SK-N-SH (cell line): ENCODE data around the gene AP3S1. TPM values are rescaled to one million over a fixed set of nuclear protein-coding genes. Genes with fewer than 3 reads are reported as not detected.

Experiments used
- CTCF ChIA-PET: fragments of 300-600, 350-600 bp; formaldehyde crosslinking; extraction: SDS; loops from one replicate; lab custom pipeline; 2021; lab: Yijun Ruan, JAX
- POLR2A ChIA-PET: fragments of 350-600 bp; sonication (Branson Sonifier 250); formaldehyde crosslinking; extraction: SDS; loops from one replicate; lab custom pipeline; 2020; ENCODE audit warnings: antibody characterized with exemption, inconsistent platforms; lab: Yijun Ruan, JAX
- DNase-seq: peaks from one replicate; pipeline ENCODE4 v3.0.0; 2012
- H2AFZ ChIP-seq: fragments of 200-600 bp; sonication (generic); 2 replicates; pipeline ENCODE4 v1.8.1; 2016; ENCODE audit warnings: antibody characterized with exemption, mild to moderate bottlenecking, low read depth
- H3F3A ChIP-seq: fragments of 200-600 bp; sonication (generic); replicated peaks from 2 replicates; pipeline ENCODE3; 2016; ENCODE audit warnings: antibody characterized with exemption, mild to moderate bottlenecking; ENCODE audit not compliant: insufficient read depth
- H3K27ac ChIP-seq, 2 experiments: fragments of 200-500 bp in 1 of 2; fragments of 200-600 bp in 1 of 2; sonication (Bioruptor generic) in 1 of 2; sonication (generic), shearing (Covaris generic) in 1 of 2; 2 replicates each; pipeline versions ENCODE4 v1.5.1 to v1.6.1; 2014 to 2016; ENCODE audit warnings: low read depth in 2 of 2, inconsistent platforms in 1 of 2, low read length in 1 of 2, mild to moderate bottlenecking in 1 of 2, mixed read lengths in 1 of 2
- H3K27me3 ChIP-seq: fragments of 200-600 bp; sonication (generic), shearing (Covaris generic); 2 replicates; pipeline ENCODE4 v1.6.1; 2016; ENCODE audit warnings: mixed run types; ENCODE audit not compliant: insufficient read depth
- H3K36me3 ChIP-seq, 2 experiments: fragments of 200-500 bp in 1 of 2; fragments of 200-600 bp in 1 of 2; sonication (Bioruptor generic) in 1 of 2; sonication (generic) in 1 of 2; replicated peaks in 1 of 2; 2 replicates each; pipeline versions ENCODE3 to v1.5.1; 2014 to 2016; ENCODE audit warnings: low read length in 1 of 2, mild to moderate bottlenecking in 1 of 2; ENCODE audit not compliant: insufficient read depth in 2 of 2, control insufficient read depth in 1 of 2
- H3K4me1 ChIP-seq, 2 experiments: fragments of 200-500 bp in 1 of 2; fragments of 200-600 bp in 1 of 2; sonication (Bioruptor generic) in 1 of 2; sonication (generic), shearing (Covaris generic) in 1 of 2; 2 replicates each; pipeline versions ENCODE4 v1.5.1 to v1.6.1; 2014 to 2016; ENCODE audit warnings: low read depth in 1 of 2, low read length in 1 of 2, mixed run types in 1 of 2; ENCODE audit not compliant: insufficient read depth in 2 of 2, control insufficient read depth in 1 of 2
- H3K4me2 ChIP-seq: fragments of 200-600 bp; sonication (generic), shearing (Covaris generic); 2 replicates; pipeline ENCODE4 v1.6.1; 2017; ENCODE audit warnings: mixed run types
- H3K4me3 ChIP-seq, 2 experiments: fragments of 200-500 bp in 1 of 2; fragments of 200-600 bp in 1 of 2; sonication (Bioruptor generic) in 1 of 2; sonication (generic), shearing (Covaris generic) in 1 of 2; 2 replicates each; pipeline versions ENCODE4 v1.5.1 to v1.8.1; 2014 to 2016; ENCODE audit warnings: low read depth in 2 of 2, inconsistent platforms in 1 of 2, low read length in 1 of 2, mild to moderate bottlenecking in 1 of 2, mixed read lengths in 1 of 2, moderate library complexity in 1 of 2
- H3K79me2 ChIP-seq: fragments of 200-600 bp; sonication (generic); 2 replicates; pipeline ENCODE4 v1.8.1; 2017; ENCODE audit warnings: mild to moderate bottlenecking; ENCODE audit not compliant: insufficient read depth
- H3K9ac ChIP-seq: fragments of 200-600 bp; sonication (generic); 2 replicates; pipeline ENCODE4 v1.6.1; 2017; ENCODE audit warnings: mixed run types
- H3K9me2 ChIP-seq: fragments of 200-600 bp; sonication (generic); 2 replicates; pipeline ENCODE4 v1.6.1; 2017; ENCODE audit warnings: mixed run types
- H3K9me3 ChIP-seq: fragments of 200-600 bp; sonication (generic); 2 replicates; pipeline ENCODE4 v1.6.1; 2017; ENCODE audit warnings: mixed run types, mild to moderate bottlenecking, moderate library complexity
- H4K20me1 ChIP-seq: fragments of 200-600 bp; sonication (generic); 2 replicates; pipeline ENCODE4 v1.6.1; 2017; ENCODE audit warnings: mild to moderate bottlenecking, mixed run types; ENCODE audit not compliant: insufficient read depth
- CTCF ChIP-seq: fragments of 200-600 bp; sonication (generic); IDR thresholded peaks from 2 replicates; pipeline ENCODE4 v1.6.1; 2017; ENCODE audit warnings: antibody characterized with exemption, mild to moderate bottlenecking, moderate library complexity
- ELF1 ChIP-seq: IDR thresholded peaks from 2 replicates; pipeline ENCODE4 v1.4.0; 2012
- FOSL2 ChIP-seq: IDR thresholded peaks from 2 replicates; pipeline ENCODE4 v1.4.0; 2012; ENCODE audit warnings: low read depth, mild to moderate bottlenecking, moderate library complexity, borderline replicate concordance
- FOXJ3 ChIP-seq: sonication (generic); formaldehyde crosslinking; IDR thresholded peaks from 2 replicates; pipeline ENCODE4 v1.5.1; 2020; ENCODE audit warnings: mild to moderate bottlenecking, missing genetic modification reagents
- GABPA ChIP-seq: IDR thresholded peaks from 2 replicates; pipeline ENCODE4 v1.4.0; 2012; ENCODE audit warnings: low read depth, mild to moderate bottlenecking
- GATA2 ChIP-seq: sonication (generic); formaldehyde crosslinking; IDR thresholded peaks from 2 replicates; pipeline ENCODE4 v1.5.0; 2020; ENCODE audit warnings: mild to moderate bottlenecking, missing genetic modification reagents
- JUND ChIP-seq: IDR thresholded peaks from 2 replicates; pipeline ENCODE4 v1.4.0; 2012
- NFIC ChIP-seq: IDR thresholded peaks from 2 replicates; pipeline ENCODE4 v1.4.0; 2012; ENCODE audit warnings: borderline replicate concordance
- RAD21 ChIP-seq: IDR thresholded peaks from 2 replicates; pipeline ENCODE4 v1.6.1; 2012; ENCODE audit warnings: mild to moderate bottlenecking, low read length
- RFX5 ChIP-seq: IDR thresholded peaks from 2 replicates; pipeline ENCODE4 v1.6.1; 2012; ENCODE audit warnings: mild to moderate bottlenecking, improper control_type of control experiment, low read length
- RXRA ChIP-seq: IDR thresholded peaks from 2 replicates; pipeline ENCODE4 v1.4.0; 2012; ENCODE audit warnings: low read depth, mild to moderate bottlenecking, borderline replicate concordance
- SIN3A ChIP-seq: IDR thresholded peaks from 2 replicates; pipeline ENCODE4 v1.6.1; 2012; ENCODE audit warnings: low read depth, mild to moderate bottlenecking, low read length, moderate library complexity, borderline replicate concordance
- TAF1 ChIP-seq: IDR thresholded peaks from 2 replicates; pipeline ENCODE4 v1.6.1; 2012; ENCODE audit warnings: low read depth, mild to moderate bottlenecking, low read length, moderate library complexity, borderline replicate concordance
- TCF12 ChIP-seq: IDR thresholded peaks from 2 replicates; pipeline ENCODE4 v1.4.0; 2012
- USF1 ChIP-seq: IDR thresholded peaks from 2 replicates; pipeline ENCODE4 v1.4.0; 2012; ENCODE audit warnings: low read depth, borderline replicate concordance
- WGBS: methylation state at CpG from one replicate; pipeline ENCODE4 v1.1.6; 2017; ENCODE audit warnings: low lambda C conversion rate; 5-methylcytosine and 5-hydroxymethylcytosine counted together
- polyA plus RNA-seq, 3 experiments: library from polyadenylated mRNA; depleted of rRNA; stranded (reverse); fragments of >200 nt; gene quantifications; 2 replicates each; pipeline ENCODE4 v1.2.3, GENCODE V29; 2012
- TF ChIP-seq, protein P1 (sequence below): fragments of 150-350 bp; IDR thresholded peaks from 2 replicates; pipeline ENCODE4 v1.6.1; 2016; ENCODE audit warnings: mild to moderate bottlenecking, low read depth, low read length
- TF ChIP-seq, protein P2 (sequence below): IDR thresholded peaks from 2 replicates; pipeline ENCODE4 v1.6.1; 2012; ENCODE audit warnings: mild to moderate bottlenecking, low read depth, low read length, moderate library complexity

Gene AP3S1
- polyA plus RNA-seq, 1 of the 3 experiments (the other 2 are of a cell fraction) = 21.6 TPM

GRCh38 chr5:115934388-115934974, 92.7 kb downstream of the AP3S1 start:
- Histone ChIP-seq H3K9ac (no peak overlapping the region), H3K4me3 (no peak overlapping the region), H3F3A (no peaks in the 10 kb centered on the region), H3K4me1 (0 out of 4 replicates have a peak, but pooled peaks cover 0 to 4% of the 10 kb centered on the region in 2 experiments), H3K36me3 (no peaks in the 10 kb centered on the region), H3K9me3 (no peaks in the 10 kb centered on the region), H3K27ac (no peak overlapping the region), H4K20me1 (no peaks in the 10 kb centered on the region), H3K79me2 (no peaks in the 10 kb centered on the region), H3K27me3 (no peaks in the 10 kb centered on the region), H3K9me2 (no peaks in the 10 kb centered on the region), H2AFZ (no peak overlapping the region), H3K4me2 (no peak overlapping the region)
- ChIA-PET POLR2A (no interaction called here), CTCF (no interaction called here)
- no peak for TF ChIP-seq JUND
- no peak for TF ChIP-seq RXRA
- no peak for TF ChIP-seq NFIC
- TF ChIP-seq, protein P1, sequence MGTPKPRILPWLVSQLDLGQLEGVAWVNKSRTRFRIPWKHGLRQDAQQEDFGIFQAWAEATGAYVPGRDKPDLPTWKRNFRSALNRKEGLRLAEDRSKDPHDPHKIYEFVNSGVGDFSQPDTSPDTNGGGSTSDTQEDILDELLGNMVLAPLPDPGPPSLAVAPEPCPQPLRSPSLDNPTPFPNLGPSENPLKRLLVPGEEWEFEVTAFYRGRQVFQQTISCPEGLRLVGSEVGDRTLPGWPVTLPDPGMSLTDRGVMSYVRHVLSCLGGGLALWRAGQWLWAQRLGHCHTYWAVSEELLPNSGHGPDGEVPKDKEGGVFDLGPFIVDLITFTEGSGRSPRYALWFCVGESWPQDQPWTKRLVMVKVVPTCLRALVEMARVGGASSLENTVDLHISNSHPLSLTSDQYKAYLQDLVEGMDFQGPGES = no peak
- no peak for TF ChIP-seq FOSL2
- TF ChIP-seq TCF12 = no peak
- TF ChIP-seq RAD21 = no peak
- no peak for TF ChIP-seq CTCF
- no peak for TF ChIP-seq TAF1
- TF ChIP-seq, protein P2, sequence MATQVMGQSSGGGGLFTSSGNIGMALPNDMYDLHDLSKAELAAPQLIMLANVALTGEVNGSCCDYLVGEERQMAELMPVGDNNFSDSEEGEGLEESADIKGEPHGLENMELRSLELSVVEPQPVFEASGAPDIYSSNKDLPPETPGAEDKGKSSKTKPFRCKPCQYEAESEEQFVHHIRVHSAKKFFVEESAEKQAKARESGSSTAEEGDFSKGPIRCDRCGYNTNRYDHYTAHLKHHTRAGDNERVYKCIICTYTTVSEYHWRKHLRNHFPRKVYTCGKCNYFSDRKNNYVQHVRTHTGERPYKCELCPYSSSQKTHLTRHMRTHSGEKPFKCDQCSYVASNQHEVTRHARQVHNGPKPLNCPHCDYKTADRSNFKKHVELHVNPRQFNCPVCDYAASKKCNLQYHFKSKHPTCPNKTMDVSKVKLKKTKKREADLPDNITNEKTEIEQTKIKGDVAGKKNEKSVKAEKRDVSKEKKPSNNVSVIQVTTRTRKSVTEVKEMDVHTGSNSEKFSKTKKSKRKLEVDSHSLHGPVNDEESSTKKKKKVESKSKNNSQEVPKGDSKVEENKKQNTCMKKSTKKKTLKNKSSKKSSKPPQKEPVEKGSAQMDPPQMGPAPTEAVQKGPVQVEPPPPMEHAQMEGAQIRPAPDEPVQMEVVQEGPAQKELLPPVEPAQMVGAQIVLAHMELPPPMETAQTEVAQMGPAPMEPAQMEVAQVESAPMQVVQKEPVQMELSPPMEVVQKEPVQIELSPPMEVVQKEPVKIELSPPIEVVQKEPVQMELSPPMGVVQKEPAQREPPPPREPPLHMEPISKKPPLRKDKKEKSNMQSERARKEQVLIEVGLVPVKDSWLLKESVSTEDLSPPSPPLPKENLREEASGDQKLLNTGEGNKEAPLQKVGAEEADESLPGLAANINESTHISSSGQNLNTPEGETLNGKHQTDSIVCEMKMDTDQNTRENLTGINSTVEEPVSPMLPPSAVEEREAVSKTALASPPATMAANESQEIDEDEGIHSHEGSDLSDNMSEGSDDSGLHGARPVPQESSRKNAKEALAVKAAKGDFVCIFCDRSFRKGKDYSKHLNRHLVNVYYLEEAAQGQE = no peak
- no peak for TF ChIP-seq SIN3A
- no peak for TF ChIP-seq GABPA
- TF ChIP-seq GATA2 (CRISPR knock-in tag) = no peak
- TF ChIP-seq RFX5 = no peak
- TF ChIP-seq USF1 = no peak
- no peak for TF ChIP-seq FOXJ3
- TF ChIP-seq ELF1 = no peak
- DNase-seq = no peak
- 78% methylated on average over 10 of the region's 10 CpGs for WGBS
